GM21825 (cell line): Measurements from ENCODE around the gene NDUFB8.

Experiments used
- ATAC-seq: cut with Tn5 transposase; IDR thresholded peaks from one replicate; pipeline ENCODE4 v1.9.1; 2021; ENCODE audit warnings: mild to moderate bottlenecking, moderate library complexity; ENCODE audit not compliant: unreplicated experiment

The NDUFB8 gene

GRCh38 chr10:100508266-100508665 is 21.4 kb downstream of the NDUFB8 start:
- ATAC-seq = no peak

- no peak for ATAC-seq
Observed at GRCh38 chr10:100507357-100507732, 22.3 kb downstream of the NDUFB8 start.

DNA sequence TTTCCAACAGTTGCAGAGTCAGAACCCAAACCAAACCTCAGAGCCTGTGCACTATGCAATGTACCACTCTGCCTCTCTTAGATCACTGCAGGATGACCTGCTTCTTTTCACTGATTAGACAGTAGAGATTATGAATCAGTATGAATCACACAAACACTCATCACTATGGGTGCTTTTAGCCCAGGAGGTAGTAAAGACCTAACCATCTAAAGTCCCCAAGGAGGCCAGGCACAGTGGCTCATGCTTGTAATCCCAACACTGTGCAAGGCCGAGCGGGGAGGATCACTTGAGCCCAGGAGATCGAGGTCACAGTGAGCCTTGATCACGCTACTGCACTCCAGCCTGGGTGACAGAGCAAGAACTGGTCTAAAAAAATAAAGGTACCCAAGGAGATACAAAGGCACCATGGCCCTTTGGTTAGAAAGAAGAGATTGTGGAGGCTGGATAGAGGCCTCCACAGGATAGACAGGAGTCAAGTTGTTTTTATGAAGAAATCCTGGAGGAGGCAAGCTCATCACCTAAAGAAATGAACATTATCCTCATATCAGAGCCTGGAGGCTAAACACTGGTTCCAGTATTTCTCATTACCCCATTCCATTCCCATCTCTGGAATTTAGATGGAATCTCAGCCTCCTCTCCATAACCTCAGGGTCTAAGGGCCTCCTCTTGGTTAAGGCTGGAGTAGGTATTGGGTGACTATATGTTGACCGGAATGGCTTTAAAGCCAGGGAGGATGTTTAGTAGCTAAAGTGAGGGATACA is 22.9 kb downstream of the NDUFB8 start:
- no peak for ATAC-seq

DNA sequence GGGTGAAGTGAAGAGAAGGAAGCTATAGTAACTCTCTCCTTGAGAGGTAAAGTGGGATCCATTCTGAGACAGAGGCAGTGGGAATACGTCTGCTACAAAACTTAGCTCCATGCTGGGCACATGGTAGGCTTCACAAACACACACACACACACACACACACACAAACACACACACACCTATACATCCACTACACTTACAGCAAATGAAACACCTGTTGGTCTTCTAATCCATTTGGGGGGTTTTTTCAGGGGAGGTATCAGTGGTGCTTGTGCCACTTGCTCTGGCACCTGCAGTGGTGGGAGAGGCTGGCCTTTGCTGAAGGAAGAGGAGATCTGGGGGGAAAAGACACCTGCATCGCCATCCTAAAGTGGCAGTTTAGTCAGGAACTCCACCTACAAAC is 24.5 kb downstream of the NDUFB8 start:
- ATAC-seq = no peak

- no peak for ATAC-seq
Observed at GRCh38 chr10:100504096-100504495, 25.6 kb downstream of the NDUFB8 start.

DNA sequence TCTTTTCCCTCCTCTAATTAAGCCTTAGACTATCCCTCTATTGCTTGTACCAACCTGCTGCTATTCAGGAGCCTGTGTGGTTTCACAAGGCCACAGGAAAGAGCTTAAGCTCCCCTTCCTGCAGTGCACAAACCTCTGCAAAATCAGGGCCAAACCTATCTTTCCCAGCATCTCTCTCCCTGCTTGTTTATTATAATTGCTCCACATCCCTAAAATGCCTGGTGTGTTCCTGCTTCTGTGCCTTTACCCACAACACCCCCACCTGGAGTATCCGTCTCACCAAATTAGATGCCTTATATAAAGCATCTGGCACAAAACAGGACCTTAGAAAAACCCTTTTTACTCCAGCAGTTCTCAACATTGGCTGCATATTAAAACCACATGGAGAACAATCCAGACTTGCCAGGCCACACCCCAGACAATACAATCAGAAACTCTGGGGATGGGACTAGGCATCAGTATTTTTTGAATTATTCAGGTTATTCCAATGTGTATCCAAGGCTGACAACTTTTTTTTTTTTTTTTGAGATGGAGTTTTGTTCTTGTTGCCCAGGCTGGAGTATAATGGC is 26.7 kb downstream of the NDUFB8 start:
- ATAC-seq = no peak

GRCh38 chr10:100501423-100501822 is 28.2 kb downstream of the NDUFB8 start:
- no peak for ATAC-seq

GRCh38 chr10:100498059-100498458 is 31.6 kb downstream of the NDUFB8 start:
- ATAC-seq = no peak

GRCh38 chr10:100496567-100496966 is 33.1 kb downstream of the NDUFB8 start:
- ATAC-seq = no peak

GRCh38 chr10:100490531-100490930 is 39.1 kb downstream of the NDUFB8 start:
- no peak for ATAC-seq

- ATAC-seq = no peak
Observed at GRCh38 chr10:100489396-100489795, 40.3 kb downstream of the NDUFB8 start.

DNA sequence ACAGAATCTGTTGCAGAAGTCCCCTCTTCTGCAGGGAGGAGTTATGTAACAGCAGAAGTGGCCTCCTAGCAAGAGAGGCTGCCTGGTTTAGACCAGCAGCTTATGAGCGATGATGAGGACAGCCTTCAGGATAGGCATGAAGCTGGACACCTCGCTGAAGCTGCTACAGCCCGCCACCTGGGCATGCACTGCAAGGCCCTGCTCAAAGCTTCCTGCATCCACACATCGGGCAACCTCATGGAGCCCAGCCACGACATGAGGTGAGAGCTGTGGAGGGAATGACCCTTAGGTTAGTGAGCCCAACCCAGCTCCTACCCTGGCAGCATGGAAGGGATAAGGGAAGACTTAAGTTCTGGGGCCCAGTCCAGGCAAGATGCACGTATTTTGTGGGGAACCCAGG is 42.1 kb downstream of the NDUFB8 start:
- no peak for ATAC-seq

- no peak for ATAC-seq
Observed at GRCh38 chr10:100485801-100486495, 43.7 kb downstream of the NDUFB8 start.

GRCh38 chr10:100485366-100485765 is 44.3 kb downstream of the NDUFB8 start:
- ATAC-seq = no peak

DNA sequence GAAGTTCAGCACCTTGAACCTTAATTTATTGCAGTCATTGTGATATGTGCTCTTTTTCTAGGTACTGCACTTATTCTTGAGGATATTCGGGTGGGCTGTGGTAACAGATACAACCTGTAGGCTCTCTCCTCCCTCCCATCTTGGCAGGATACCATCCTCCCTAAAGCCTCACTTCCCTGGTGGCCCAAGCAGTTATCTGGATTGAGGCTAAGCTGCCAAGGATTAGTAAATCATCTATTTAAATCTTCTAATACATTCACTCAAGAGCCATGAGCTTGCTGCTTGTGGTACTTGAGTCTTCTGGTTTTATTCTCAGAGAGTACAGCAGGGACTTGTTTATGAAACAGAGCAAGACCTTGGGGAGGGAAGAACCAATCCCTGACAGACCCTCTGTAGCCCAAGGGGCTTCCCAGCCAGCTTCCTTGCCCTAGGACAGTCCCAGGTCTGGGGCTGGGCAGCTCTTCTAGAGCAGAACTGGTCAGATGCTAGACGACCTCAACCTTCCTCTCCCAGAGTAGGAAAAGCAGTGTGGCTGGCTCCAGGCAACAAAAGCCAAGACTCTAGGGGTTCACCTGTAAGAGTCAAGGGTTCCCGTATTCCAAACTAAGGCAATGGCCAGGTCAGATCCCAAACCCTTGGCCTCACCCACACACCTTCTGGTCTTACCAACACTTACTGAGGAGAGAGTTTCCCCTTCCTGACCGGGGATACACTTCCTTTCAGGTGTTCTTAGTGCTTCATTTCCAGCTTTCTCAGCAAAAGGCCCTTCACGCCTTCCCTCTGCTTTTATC is 45.6 kb downstream of the NDUFB8 start:
- ATAC-seq = no peak

DNA sequence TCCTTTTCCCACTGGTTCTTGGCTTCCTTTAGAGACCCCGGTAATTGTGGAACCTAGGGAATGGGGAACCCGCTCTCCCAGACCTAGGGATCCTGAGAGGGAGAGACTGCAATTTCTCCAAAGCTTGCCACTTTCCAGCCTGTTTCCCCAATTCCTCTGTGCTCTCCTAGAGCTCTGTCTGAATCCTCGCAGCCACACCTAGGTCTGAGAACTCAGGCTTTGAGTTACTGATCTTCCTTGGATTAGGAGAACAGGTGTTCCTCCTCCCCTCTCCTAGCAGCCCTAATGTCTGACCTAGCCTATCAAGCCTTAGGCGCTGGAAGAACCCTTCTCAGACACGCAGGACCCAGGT is 46.9 kb downstream of the NDUFB8 start:
- ATAC-seq = no peak

DNA sequence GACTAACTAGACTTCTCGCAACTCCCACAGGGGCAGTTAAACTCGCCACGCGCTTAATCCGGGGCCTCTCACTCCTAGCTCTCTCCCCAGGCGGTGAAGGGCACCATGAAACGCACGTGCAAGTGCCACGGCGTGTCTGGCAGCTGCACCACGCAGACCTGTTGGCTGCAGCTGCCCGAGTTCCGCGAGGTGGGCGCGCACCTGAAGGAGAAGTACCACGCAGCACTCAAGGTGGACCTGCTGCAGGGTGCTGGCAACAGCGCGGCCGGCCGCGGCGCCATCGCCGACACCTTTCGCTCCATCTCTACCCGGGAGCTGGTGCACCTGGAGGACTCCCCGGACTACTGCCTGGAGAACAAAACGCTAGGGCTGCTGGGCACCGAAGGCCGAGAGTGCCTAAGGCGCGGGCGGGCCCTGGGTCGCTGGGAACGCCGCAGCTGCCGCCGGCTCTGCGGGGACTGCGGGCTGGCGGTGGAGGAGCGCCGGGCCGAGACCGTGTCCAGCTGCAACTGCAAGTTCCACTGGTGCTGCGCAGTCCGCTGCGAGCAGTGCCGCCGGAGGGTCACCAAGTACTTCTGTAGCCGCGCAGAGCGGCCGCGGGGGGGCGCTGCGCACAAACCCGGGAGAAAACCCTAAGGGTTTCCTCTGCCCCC is 47.4 kb downstream of the NDUFB8 start:
- no peak for ATAC-seq

DNA sequence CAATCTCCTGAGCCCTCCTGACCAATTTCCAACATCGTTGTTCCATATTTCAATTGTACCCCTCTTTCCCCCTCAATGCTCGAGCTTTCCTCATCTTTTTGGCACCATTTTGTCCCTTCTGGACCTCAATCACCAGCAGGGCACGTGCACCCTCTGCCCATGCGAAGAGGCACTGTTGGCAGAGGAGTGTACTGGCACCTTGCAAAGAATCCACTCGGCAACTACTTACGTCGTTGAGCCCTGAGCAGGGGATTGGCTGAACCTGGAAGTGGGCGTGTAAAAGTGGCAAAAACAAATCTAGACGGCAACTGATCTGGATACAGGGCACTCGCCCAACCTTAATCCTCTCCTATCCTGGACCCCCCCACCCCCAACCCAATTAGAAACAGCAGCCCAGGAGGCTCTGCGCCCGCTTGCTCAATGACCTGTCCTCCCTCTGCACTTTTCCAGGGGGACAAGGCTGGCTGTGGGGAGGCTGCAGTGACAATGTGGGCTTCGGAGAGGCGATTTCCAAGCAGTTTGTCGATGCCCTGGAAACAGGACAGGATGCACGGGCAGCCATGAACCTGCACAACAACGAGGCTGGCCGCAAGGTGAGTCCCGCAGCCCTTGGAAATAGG is 48.1 kb downstream of the NDUFB8 start:
- peak; percentile 96 for ATAC-seq

- no peak for ATAC-seq
Observed at GRCh38 chr10:100480002-100480401, 49.7 kb downstream of the NDUFB8 start.

GRCh38 chr10:100479037-100479436 is 50.6 kb downstream of the NDUFB8 start:
- ATAC-seq = no peak

DNA sequence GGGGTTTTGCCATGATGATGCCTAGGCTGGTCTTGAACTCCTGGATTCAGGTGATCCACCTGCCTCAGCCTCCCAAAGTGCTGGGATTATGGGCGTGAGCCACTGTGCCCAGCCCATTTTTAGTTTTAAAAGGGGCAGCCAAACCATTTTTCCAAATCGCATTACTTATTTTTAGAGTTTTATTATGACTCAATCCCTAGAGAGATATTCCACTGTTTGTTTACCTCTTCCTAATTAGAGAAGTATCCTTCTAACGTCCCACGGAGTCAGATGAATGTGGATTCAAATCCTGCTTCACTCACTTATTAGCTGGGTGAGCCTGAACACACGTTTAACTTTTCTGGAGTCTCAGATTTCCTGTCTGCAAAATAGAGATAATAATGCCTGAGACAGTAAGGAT is 51.7 kb downstream of the NDUFB8 start:
- ATAC-seq = no peak
